Non-pigmented ciliary epithelial cell (primary cell): ENCODE measurements around the gene NDUFV3.
"Not testable (repeated sequence)": the region's sequence is repeated elsewhere in the genome, so short reads cannot be mapped to it uniquely, and the experiment has no call there.

Experiments
- DNase-seq: peaks from one replicate; pipeline ENCODE4 v3.0.0-alpha.2; 2010; ENCODE audit warnings: low read depth

NDUFV3 gene

GRCh38 chr21:42900446-42900845, 7.3 kb downstream of the NDUFV3 start:
- DNase-seq: no peak

- DNase-seq: no peak
Measured at GRCh38 chr21:42903817-42904216, 10.7 kb downstream of the NDUFV3 start.

GRCh38 chr21:42905195-42905594, 12.1 kb downstream of the NDUFV3 start:
- no peak for DNase-seq

GRCh38 chr21:42906233-42906632, 13.1 kb downstream of the NDUFV3 start:
- DNase-seq: no peak

DNA sequence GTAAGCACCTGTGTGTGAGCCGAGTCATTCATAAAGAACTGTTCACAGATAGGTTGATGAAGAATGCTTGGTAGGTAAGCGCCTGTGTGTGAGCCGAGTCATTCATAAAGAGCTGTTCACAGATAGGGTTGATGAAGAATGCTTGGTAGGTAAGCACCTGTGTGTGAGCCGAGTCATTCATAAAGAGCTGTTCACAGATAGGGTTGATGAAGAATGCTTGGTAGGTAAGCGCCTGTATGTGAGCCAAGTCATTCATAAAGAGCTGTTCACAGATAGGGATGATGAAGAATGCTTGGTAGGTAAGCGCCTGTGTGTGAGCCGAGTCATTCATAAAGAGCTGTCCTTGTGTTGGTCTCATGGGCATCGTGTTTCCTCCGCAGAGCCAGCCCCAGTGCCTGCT, 15.4 kb downstream of the NDUFV3 start:
- DNase-seq: not testable (repeated sequence)

- DNase-seq: not testable (repeated sequence)
Measured at GRCh38 chr21:42911920-42912319, 18.8 kb downstream of the NDUFV3 start.

GRCh38 chr21:42913476-42913875, 20.4 kb downstream of the NDUFV3 start:
- DNase-seq: no peak

- DNase-seq: no peak
Measured at GRCh38 chr21:42918291-42918690, 25.2 kb downstream of the NDUFV3 start.

DNA sequence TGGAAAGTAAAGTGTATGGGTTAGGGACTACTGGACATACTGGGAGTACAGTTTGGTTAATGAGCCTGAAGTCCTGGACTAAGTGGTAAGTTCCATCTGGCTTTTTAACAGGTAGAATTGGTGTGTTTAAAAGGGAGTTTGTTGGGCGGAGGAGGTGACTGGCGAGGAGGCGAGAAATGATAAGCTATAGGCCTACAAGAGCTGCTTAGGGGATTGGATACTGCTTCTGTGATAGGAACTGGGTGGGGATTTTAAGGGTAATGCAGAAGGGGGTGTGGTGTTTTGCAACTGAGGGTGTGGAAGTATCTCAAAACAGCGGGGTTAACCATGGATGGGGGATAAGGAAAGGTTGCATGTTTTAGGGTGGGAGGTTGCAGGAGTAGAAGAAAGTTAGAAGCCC, 28.8 kb downstream of the NDUFV3 start:
- no peak for DNase-seq

DNA sequence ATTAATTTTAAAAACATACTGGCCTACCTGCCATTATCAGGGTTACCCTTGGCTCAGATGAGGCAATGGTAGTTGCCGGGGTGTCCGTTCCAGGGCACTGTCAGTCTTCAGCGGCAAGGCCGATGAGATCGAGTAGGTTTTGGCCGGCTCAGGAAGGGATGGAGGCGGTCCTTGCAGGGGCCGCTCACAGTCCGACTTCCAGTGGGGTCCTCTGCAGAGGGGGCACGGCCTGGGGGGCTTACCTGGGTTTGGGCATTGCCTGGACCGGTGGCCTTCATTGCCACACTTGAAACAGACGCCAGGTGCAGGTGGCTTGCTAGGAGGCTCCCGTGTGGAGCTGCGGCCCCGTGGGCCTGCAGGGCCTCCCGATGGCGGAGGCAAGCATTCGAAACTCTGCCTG, 29.8 kb downstream of the NDUFV3 start:
- DNase-seq: no peak

DNA sequence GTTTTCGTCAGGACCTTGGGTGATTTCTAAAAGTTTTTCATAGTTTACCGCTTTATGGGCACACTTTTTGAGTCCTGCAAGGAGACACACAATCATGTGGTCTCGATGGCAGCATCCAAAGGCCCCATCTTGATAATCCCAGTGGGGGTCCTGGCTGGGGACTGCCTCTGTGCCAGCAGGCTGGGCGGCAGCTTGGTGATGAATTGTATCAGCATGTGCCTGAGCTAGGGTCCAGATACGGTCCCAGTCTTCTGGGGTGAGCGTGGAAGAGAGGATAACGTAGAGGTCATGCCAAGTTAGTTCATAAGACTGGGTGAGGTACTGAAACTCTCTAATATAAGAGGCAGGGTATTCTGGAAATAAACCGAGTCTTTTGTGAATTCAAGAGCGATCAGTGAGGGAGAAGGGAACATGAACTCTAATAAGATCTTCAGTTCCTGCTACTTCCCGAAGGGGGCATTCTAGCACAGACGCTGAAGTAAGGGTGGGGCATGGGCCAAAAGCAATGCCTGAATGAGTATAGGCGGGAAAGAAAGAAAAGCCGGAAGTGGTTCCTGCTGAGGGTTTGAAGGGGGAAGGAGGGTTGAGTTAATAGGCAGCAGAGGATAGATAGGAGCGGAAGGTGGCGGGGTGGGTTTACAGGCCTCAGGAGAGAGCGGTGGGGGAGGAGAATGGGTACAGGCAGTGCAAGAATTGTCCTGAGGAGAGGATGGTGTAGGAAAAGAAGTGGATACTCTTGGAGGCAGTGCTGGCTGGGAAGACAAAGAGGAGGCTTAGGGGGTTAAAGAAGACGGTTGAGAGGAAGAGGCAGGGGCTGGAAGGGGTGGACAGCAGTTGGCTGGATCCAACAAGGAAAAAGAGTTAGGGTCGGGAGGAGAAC, 30.7 kb downstream of the NDUFV3 start:
- DNase-seq: peak; percentile 51

- DNase-seq: no peak
Measured at GRCh38 chr21:42924433-42924751, 31.3 kb downstream of the NDUFV3 start.

DNA sequence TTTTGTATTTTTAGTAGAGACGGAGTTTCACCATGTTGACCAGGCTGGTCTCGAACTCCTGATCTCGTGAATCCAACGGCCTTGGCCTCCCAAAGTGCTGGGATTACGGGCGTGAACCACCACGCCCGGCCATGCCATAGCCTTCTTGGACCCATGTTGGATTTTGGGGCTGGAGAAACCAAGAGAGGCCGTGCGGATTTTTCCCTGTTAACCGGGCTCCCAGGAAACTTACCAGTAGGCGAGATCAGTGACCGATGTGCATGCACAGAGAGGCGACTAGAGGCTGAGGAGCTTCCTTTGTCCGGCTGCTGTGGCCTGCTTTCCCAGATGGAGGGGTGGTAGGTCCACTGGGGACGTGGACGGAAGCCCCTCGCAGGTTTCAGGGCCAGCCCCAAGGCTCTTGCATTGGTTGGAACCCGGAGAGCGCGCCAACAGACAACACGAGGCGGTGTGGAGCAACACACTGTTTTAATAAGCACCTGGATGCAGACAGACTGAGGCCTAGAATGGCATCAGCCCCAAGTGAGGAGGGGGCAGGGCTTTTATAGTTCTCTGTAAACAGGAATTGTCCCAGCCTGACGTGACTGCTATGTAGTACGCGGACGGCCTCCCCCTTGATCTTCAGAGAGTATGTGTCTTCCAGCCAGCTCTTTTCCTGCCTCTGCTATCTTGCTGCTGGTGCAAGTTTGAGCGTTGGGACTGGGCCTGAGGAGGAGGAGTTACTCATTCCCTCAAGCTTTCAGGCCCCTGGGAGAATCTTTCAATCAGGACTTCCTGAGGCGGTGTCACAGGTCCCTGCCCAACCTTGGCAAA, 32.2 kb downstream of the NDUFV3 start, which contains the start of gene ERVH48-1:
Gene ERVH48-1 (minus strand): TSS at position 517 of the 813 bp plus-strand sequence. CDS start 6,624 bp downstream, outside the sequence.
- no peak for DNase-seq

- DNase-seq: not testable (repeated sequence)
Measured at GRCh38 chr21:42927474-42928200, 34.5 kb downstream of the NDUFV3 start.

- DNase-seq: no peak
Measured at GRCh38 chr21:42929969-42930368, 36.9 kb downstream of the NDUFV3 start.

GRCh38 chr21:42931560-42932235, 38.6 kb downstream of the NDUFV3 start:
- DNase-seq: no peak

DNA sequence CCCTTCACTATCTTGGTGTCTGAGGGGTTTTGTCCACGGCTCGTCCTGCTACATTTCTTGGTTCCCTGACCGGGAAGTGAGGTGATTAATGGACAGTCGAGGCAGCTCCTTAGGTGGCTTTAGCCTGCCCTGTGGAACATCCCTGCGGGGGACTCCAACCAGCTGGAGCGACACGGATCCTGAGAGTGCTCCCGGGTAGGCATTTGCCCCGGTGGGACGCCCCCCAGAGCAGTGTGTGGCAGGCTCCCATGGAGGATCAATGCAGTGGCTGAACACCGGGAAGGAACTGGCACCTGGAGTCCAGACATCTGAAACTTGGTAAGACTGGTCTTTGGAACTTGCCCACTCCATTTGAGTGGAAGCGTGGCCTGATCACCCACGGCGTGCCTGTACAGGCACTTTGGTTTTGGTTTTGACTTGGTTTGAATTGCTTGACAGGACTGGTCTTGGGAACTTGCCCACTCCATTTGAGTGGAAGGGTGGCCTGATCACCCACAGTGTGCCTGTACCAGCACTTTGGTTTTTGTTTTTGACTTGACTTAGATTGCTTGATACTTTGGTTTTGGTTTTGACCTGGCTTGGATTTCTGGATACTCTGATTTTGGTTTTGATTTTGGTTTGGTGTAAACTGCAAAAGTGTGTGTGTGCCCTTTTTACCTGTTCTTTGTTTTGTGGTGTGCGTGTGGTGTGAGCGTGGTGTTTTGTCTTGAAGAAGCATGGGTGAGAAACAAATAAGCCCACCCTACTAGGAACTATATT, 39.4 kb downstream of the NDUFV3 start:
- DNase-seq: not testable (repeated sequence)

GRCh38 chr21:42933137-42933970, 40.2 kb downstream of the NDUFV3 start:
- not testable (repeated sequence) for DNase-seq

- not testable (repeated sequence) for DNase-seq
Measured at GRCh38 chr21:42933973-42934372, 40.9 kb downstream of the NDUFV3 start.

DNA sequence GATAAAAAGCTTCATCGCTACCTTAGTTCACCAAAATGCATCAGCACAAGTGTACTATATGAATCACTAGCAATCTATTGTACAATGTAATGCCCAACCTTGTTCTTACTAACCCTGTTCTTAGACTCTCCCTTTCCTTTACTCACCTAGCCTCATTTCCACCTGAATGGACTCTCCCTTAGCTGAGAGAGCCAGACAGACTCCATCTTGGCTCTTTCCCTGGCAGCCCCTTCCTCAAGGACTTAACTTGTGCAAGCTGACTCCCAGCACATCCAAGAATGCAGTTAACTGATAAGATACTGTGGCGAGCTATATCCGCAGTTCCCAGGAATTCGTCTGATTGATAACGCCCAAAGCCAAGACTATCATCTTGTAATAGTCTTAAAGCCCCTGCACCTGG, 43.3 kb downstream of the NDUFV3 start:
- not testable (repeated sequence) for DNase-seq
